ENCODE results near the gene GADD45G.

Gene GADD45G

GRCh38 chr9:89563571-89564345, 41.1 kb upstream of the GADD45G start:
- no peak for TF ChIP-seq CTCF (conservative IDR thresholded peaks at IDR 0.05; ENCODE audit: low read length)
- DNase-seq (ENCODE audit: low read depth) = no peak

GRCh38 chr9:89564346-89564878, 40.4 kb upstream of the GADD45G start:
- DNase-seq (ENCODE audit: low read depth) = no peak
- TF ChIP-seq CTCF (conservative IDR thresholded peaks at IDR 0.05; ENCODE audit: low read length) = no peak
- H3K4me3 ChIP-seq (ENCODE audit: low read length) = no peak overlapping the region

More at GRCh38 chr9:89563571-89564345, 41.1 kb upstream of the GADD45G start:
- H3K4me3 ChIP-seq (ENCODE audit: low read length) = no peak overlapping the region

- DNase-seq (ENCODE audit: low read depth) = no peak
- TF ChIP-seq CTCF (conservative IDR thresholded peaks at IDR 0.05; ENCODE audit: low read length) = no peak
- no peak overlapping the region for H3K4me3 ChIP-seq (ENCODE audit: low read length)
Observed at GRCh38 chr9:89567649-89568048, 37.2 kb upstream of the GADD45G start.

GRCh38 chr9:89574309-89574708, 30.5 kb upstream of the GADD45G start:
- TF ChIP-seq CTCF (conservative IDR thresholded peaks at IDR 0.05; ENCODE audit: low read length) = no peak
- no peak for DNase-seq (ENCODE audit: low read depth)
- H3K4me3 ChIP-seq (ENCODE audit: low read length) = no peak overlapping the region

- peak; percentile 29 for DNase-seq (ENCODE audit: low read depth)
- no peak overlapping the region for H3K4me3 ChIP-seq (ENCODE audit: low read length)
- peak; percentile 65 for TF ChIP-seq CTCF (conservative IDR thresholded peaks at IDR 0.05; ENCODE audit: low read length)
Observed at GRCh38 chr9:89576404-89576839, 28.4 kb upstream of the GADD45G start.

- no peak overlapping the region for H3K4me3 ChIP-seq (ENCODE audit: low read length)
- no peak for DNase-seq (ENCODE audit: low read depth)
- no peak for TF ChIP-seq CTCF (conservative IDR thresholded peaks at IDR 0.05; ENCODE audit: low read length)
Observed at GRCh38 chr9:89577363-89577762, 27.4 kb upstream of the GADD45G start.
